B cell (primary cell): Measurements from ENCODE around the gene IQCH. TPM values are rescaled to one million over a fixed set of nuclear protein-coding genes. Genes with fewer than 3 reads are reported as not detected.

Experiments used
- ATAC-seq: fragments of 200-7000 bp; cut with Tn5 transposase; one replicate; pipeline ENCODE4 v1.10.0; 2021; ENCODE audit warnings: low read depth, mild to moderate bottlenecking, moderate number of reproducible peaks, moderate library complexity
- CTCF ChIA-PET: fragments of 350-600 bp; sonication (Branson Sonifier 250); formaldehyde crosslinking; loops from one replicate; lab custom pipeline; 2021; ENCODE audit warnings: antibody characterized with exemption, inconsistent platforms; lab: Charles Lee
- POLR2A ChIA-PET: fragments of 350-600 bp; sonication (Branson Sonifier 250); formaldehyde crosslinking; loops from one replicate; lab custom pipeline; 2021; ENCODE audit warnings: antibody characterized with exemption; lab: Charles Lee
- DNase-seq: peaks from one replicate; pipeline ENCODE4 v3.0.0; 2013
- H2AFZ ChIP-seq: 2 replicates; pipeline ENCODE4 v1.6.1; 2012; ENCODE audit warnings: mild to moderate bottlenecking, low read depth, low read length; ENCODE audit not compliant: insufficient read depth, poor library complexity, severe bottlenecking
- H3K27ac ChIP-seq, 2 donors: 1 replicate in 1 of 2; 2 replicates in 1 of 2; pipeline ENCODE4 v1.5.1; 2012 to 2013; ENCODE audit warnings: low read length in 2 of 2, mild to moderate bottlenecking in 2 of 2, moderate library complexity in 1 of 2
- H3K27me3 ChIP-seq, 4 experiments: fragments of 200-600 bp in 1 of 4; sonication (generic) in 1 of 4; replicated peaks in 1 of 4; 1 replicate in 2 of 4; 2 replicates in 2 of 4; pipeline versions ENCODE4 v1.6.1 to v1.7.0; 2013 to 2016; ENCODE audit warnings: low read length in 3 of 4, mild to moderate bottlenecking in 2 of 4, mixed read lengths in 1 of 4, moderate library complexity in 1 of 4; ENCODE audit not compliant: insufficient read depth in 4 of 4, control insufficient read depth in 3 of 4; ENCODE audit errors: control extremely low read depth in 1 of 4
- H3K36me3 ChIP-seq, 2 experiments: replicated peaks in 1 of 2; 1 replicate in 1 of 2; 2 replicates in 1 of 2; pipeline versions ENCODE4 v1.6.1 to v1.7.1; 2013; ENCODE audit warnings: low read length in 1 of 2; ENCODE audit not compliant: insufficient read depth in 2 of 2, control insufficient read depth in 1 of 2; ENCODE audit errors: control extremely low read depth in 1 of 2, extremely low read depth in 1 of 2
- H3K4me1 ChIP-seq, 2 donors: fragments of 200-600 bp in 1 of 2; sonication (generic) in 1 of 2; 1 replicate in 1 of 2; 2 replicates in 1 of 2; pipeline versions ENCODE4 v1.5.1 to v1.6.1; 2013 to 2017; ENCODE audit warnings: low read length in 2 of 2; ENCODE audit not compliant: control insufficient read depth in 2 of 2, insufficient read depth in 2 of 2
- H3K4me2 ChIP-seq: replicated peaks from 2 replicates; pipeline ENCODE3; 2012; ENCODE audit warnings: mild to moderate bottlenecking, low read depth, low read length; ENCODE audit not compliant: poor library complexity, severe bottlenecking
- H3K4me3 ChIP-seq, 5 experiments: fragments of 200-600 bp in 1 of 5; sonication (generic) in 1 of 5; 1 replicate in 3 of 5; 2 replicates in 2 of 5; pipeline versions ENCODE4 v1.5.1 to v1.7.0; 2011 to 2016; ENCODE audit warnings: low read length in 4 of 5, mild to moderate bottlenecking in 4 of 5, low read depth in 2 of 5, control low read depth in 1 of 5, moderate library complexity in 1 of 5; ENCODE audit not compliant: insufficient read depth in 1 of 5; ENCODE audit errors: control extremely low read depth in 1 of 5, extremely low read depth in 1 of 5
- H3K79me2 ChIP-seq: fragments of 200-600 bp; sonication (generic); one replicate; pipeline ENCODE4 v1.6.0; 2016; ENCODE audit warnings: low read length; ENCODE audit not compliant: control insufficient read depth, insufficient read depth
- H3K9ac ChIP-seq: fragments of 200-600 bp; sonication (generic); 2 replicates; pipeline ENCODE4 v1.6.1; 2017; ENCODE audit warnings: mild to moderate bottlenecking, low read length, moderate library complexity
- H3K9me3 ChIP-seq, 3 donors: one replicate each; pipeline versions ENCODE4 v1.6.1 to v1.7.1; 2013; ENCODE audit warnings: low read length in 2 of 3; ENCODE audit not compliant: control insufficient read depth in 2 of 3, insufficient read depth in 1 of 3; ENCODE audit errors: control extremely low read depth in 1 of 3
- H4K20me1 ChIP-seq: 2 replicates; pipeline ENCODE4 v1.6.0; 2012; ENCODE audit warnings: mild to moderate bottlenecking, low read length; ENCODE audit not compliant: insufficient read depth, control insufficient read depth, poor library complexity, severe bottlenecking
- H3K27ac Mint-ChIP-seq: one replicate; pipeline ENCODE4 v1.8.0; 2021; ENCODE audit warnings: mixed read lengths
- H3K27me3 Mint-ChIP-seq: one replicate; pipeline ENCODE4 v1.8.0; 2021; ENCODE audit warnings: mixed read lengths
- H3K4me1 Mint-ChIP-seq: one replicate; pipeline ENCODE4 v1.8.0; 2021; ENCODE audit warnings: mixed read lengths
- H3K4me3 Mint-ChIP-seq: one replicate; pipeline ENCODE4 v1.8.0; 2021; ENCODE audit warnings: mixed read lengths
- H3K9me3 Mint-ChIP-seq: one replicate; pipeline ENCODE4 v1.8.0; 2022; ENCODE audit warnings: mixed read lengths; ENCODE audit not compliant: insufficient read depth
- CTCF ChIP-seq: fragments of 200-600 bp; IDR thresholded peaks from one replicate; pipeline ENCODE4 v1.8.0; 2022; ENCODE audit warnings: antibody characterized with exemption, mild to moderate bottlenecking
- EZH2 ChIP-seq: IDR thresholded peaks from 2 replicates; pipeline ENCODE4 v1.6.1; 2012; ENCODE audit warnings: borderline replicate concordance, low read depth, mild to moderate bottlenecking, moderate library complexity, low read length; ENCODE audit not compliant: insufficient read depth, poor library complexity, severe bottlenecking
- WGBS: methylation state at CpG from one replicate; pipeline ENCODE4 v1.1.5; 2013; ENCODE audit warnings: missing lambda C conversion rate; ENCODE audit not compliant: insufficient coverage; 5-methylcytosine and 5-hydroxymethylcytosine counted together
- intact Hi-C: fragments of 100-400 bp; cut with micrococcal nuclease; formaldehyde crosslinking; loops from one replicate; pipeline ENCODE4 v1.10.0; 2022
- polyA plus RNA-seq: library from polyadenylated mRNA; depleted of rRNA; stranded (reverse); fragments of >200 nt; gene quantifications from 2 replicates; pipeline ENCODE4 v1.2.3, GENCODE V29; 2012
- total RNA-seq, 2 donors: library from RNA; stranded (reverse); fragments of 120-200 nt in 1 of 2; gene quantifications; 1 replicate in 1 of 2; 2 replicates in 1 of 2; pipeline versions ENCODE4 v1.2.3 to v1.2.4, GENCODE V29; 2013 to 2022

The IQCH gene
- total and polyA plus RNA-seq, 2 donors (not counting 1 experiment from before 2014, with no cell fraction given), result 1.6 TPM; not detected in 1

- TF ChIP-seq EZH2 (no peak), CTCF (no peak)
- Histone ChIP-seq H3K4me1 (no peaks in the 10 kb centered on the region), H3K9ac (no peak overlapping the region), H4K20me1 (no peaks in the 10 kb centered on the region), H2AFZ (no peak overlapping the region), H3K9me3 (no peaks in the 10 kb centered on the region), H3K4me2 (no peak overlapping the region), H3K27me3 (no peaks in the 10 kb centered on the region), H3K4me3 (no peak overlapping the region), H3K27ac (no peak overlapping the region), H3K79me2 (no peaks in the 10 kb centered on the region), H3K36me3 (no peaks in the 10 kb centered on the region)
- Mint-ChIP-seq H3K9me3 (no peaks in the 10 kb centered on the region), H3K4me3 (no peak overlapping the region), H3K27me3 (peaks cover 4% of the 10 kb centered on the region), H3K4me1 (no peaks in the 10 kb centered on the region), H3K27ac (no peak overlapping the region)
- ChIA-PET POLR2A (no interaction called here), CTCF (no interaction called here)
- DNase-seq (no peak), ATAC-seq (no peak)
- intact Hi-C loops, result no loop called here
Measured at GRCh38 chr15:67411486-67411885, 156.9 kb downstream of the IQCH start.

GRCh38 chr15:67413770-67414390, 159.3 kb downstream of the IQCH start:
- intact Hi-C loops, result no loop called here
- Mint-ChIP-seq H3K27ac (no peak overlapping the region), H3K27me3 (peaks cover 4% of the 10 kb centered on the region), H3K4me3 (no peak overlapping the region), H3K4me1 (no peaks in the 10 kb centered on the region), H3K9me3 (no peaks in the 10 kb centered on the region)
- H3K79me2 ChIP-seq, result no peaks in the 10 kb centered on the region
- no peaks in the 10 kb centered on the region for H3K36me3 ChIP-seq
- DNase-seq (no peak), ATAC-seq (no peak)
- H4K20me1 ChIP-seq, result no peaks in the 10 kb centered on the region
- ChIA-PET CTCF (no interaction called here), POLR2A (no interaction called here)
- H3K9ac ChIP-seq, result no peak overlapping the region
- H3K9me3 ChIP-seq, result no peaks in the 10 kb centered on the region
- WGBS, result 36% methylated on average over 11 of the region's 11 CpGs
- TF ChIP-seq EZH2 (no peak), CTCF (no peak)
- no peaks in the 10 kb centered on the region for H3K4me1 ChIP-seq
- no peak overlapping the region for H2AFZ ChIP-seq
- H3K27me3 ChIP-seq, result no peaks in the 10 kb centered on the region
- no peak overlapping the region for H3K4me2 ChIP-seq
- no peak overlapping the region for H3K4me3 ChIP-seq
- H3K27ac ChIP-seq, result no peak overlapping the region
